ENCODE measurements around the gene UBL7. TPM values are rescaled to one million over a fixed set of nuclear protein-coding genes. Genes with fewer than 3 reads are reported as not detected.

UBL7 gene
- total RNA-seq, 1 donor from 2014 or later = 79.9 TPM

DNA sequence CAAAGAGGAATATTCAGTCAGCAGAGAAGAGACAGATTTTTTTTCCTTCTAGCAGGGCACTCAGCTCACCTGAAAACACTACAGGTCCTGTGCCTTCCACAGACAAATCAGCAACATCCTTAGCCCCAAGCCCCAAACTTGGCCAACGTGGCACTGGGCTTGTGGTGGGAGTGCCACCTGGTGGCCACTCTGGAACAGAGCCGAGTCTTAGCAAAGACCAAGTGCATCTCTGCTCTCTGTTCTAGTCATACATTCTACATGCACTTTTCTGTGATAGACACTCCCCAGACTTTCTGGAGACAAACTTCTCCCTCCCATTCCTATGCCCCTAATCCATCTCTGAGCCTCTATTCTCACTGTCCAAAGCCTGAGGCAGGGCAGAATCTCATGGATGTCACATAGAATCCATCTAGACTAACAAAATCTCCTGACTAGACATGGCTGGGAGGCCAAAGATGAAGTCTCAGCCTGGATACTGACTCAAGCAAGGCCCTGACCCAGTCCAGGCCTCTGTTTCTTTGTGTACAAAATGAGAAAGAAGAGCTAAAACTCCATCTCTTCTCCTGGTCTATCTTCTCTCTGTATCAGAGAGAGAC is 22.1 kb downstream of the UBL7 start:
- H3K4me1 Mint-ChIP-seq (ENCODE audit: unreplicated experiment) = peaks cover 41% of the 10 kb centered on the region
- H3K9me3 Mint-ChIP-seq (ENCODE audit: unreplicated experiment) = no peaks in the 10 kb centered on the region
- peaks cover 9% of the 10 kb centered on the region for H3K27me3 Mint-ChIP-seq (ENCODE audit: unreplicated experiment)
- H3K4me3 Mint-ChIP-seq (ENCODE audit: unreplicated experiment) = no peak overlapping the region
- DNase-seq (ENCODE audit: low spot score) = peak; percentile 78
- H3K36me3 Mint-ChIP-seq (ENCODE audit: low read depth, unreplicated experiment) = peaks cover 6% of the 10 kb centered on the region
- no peak overlapping the region for H3K27ac Mint-ChIP-seq (ENCODE audit: unreplicated experiment)
- TF ChIP-seq, protein P1, sequence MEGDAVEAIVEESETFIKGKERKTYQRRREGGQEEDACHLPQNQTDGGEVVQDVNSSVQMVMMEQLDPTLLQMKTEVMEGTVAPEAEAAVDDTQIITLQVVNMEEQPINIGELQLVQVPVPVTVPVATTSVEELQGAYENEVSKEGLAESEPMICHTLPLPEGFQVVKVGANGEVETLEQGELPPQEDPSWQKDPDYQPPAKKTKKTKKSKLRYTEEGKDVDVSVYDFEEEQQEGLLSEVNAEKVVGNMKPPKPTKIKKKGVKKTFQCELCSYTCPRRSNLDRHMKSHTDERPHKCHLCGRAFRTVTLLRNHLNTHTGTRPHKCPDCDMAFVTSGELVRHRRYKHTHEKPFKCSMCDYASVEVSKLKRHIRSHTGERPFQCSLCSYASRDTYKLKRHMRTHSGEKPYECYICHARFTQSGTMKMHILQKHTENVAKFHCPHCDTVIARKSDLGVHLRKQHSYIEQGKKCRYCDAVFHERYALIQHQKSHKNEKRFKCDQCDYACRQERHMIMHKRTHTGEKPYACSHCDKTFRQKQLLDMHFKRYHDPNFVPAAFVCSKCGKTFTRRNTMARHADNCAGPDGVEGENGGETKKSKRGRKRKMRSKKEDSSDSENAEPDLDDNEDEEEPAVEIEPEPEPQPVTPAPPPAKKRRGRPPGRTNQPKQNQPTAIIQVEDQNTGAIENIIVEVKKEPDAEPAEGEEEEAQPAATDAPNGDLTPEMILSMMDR (IDR thresholded peaks at IDR 0.05; ENCODE audit: unreplicated experiment) = peak; percentile 81

GRCh38 chr15:74438206-74438605 is 22.8 kb downstream of the UBL7 start:
- TF ChIP-seq, protein P1 (IDR thresholded peaks at IDR 0.05; ENCODE audit: unreplicated experiment) = no peak
- no peak overlapping the region for H3K4me3 Mint-ChIP-seq (ENCODE audit: unreplicated experiment)
- peaks cover 9% of the 10 kb centered on the region for H3K27me3 Mint-ChIP-seq (ENCODE audit: unreplicated experiment)
- DNase-seq (ENCODE audit: low spot score) = no peak
- no peak overlapping the region for H3K27ac Mint-ChIP-seq (ENCODE audit: unreplicated experiment)
- H3K36me3 Mint-ChIP-seq (ENCODE audit: low read depth, unreplicated experiment) = peaks cover 6% of the 10 kb centered on the region
- H3K4me1 Mint-ChIP-seq (ENCODE audit: unreplicated experiment) = peaks cover 35% of the 10 kb centered on the region
- H3K9me3 Mint-ChIP-seq (ENCODE audit: unreplicated experiment) = no peaks in the 10 kb centered on the region

- TF ChIP-seq, protein P1 (IDR thresholded peaks at IDR 0.05; ENCODE audit: unreplicated experiment) = no peak
- H3K4me1 Mint-ChIP-seq (ENCODE audit: unreplicated experiment) = peaks cover 41% of the 10 kb centered on the region
- H3K27ac Mint-ChIP-seq (ENCODE audit: unreplicated experiment) = no peak overlapping the region
- H3K4me3 Mint-ChIP-seq (ENCODE audit: unreplicated experiment) = peak overlapping the region; percentile 86
- H3K9me3 Mint-ChIP-seq (ENCODE audit: unreplicated experiment) = no peaks in the 10 kb centered on the region
- H3K36me3 Mint-ChIP-seq (ENCODE audit: low read depth, unreplicated experiment) = peaks cover 11% of the 10 kb centered on the region
- no peak for DNase-seq (ENCODE audit: low spot score)
- H3K27me3 Mint-ChIP-seq (ENCODE audit: unreplicated experiment) = peaks cover 6% of the 10 kb centered on the region
These were observed 26.5 kb downstream of the UBL7 start for GRCh38 chr15:74434263-74435136.

GRCh38 chr15:74433592-74434262 is 27.2 kb downstream of the UBL7 start, which contains the start of gene SEMA7A:
SEMA7A (minus strand) TSS chr15:74433958; CDS start chr15:74433918, 40 bp downstream.
- peaks cover 46% of the 10 kb centered on the region for H3K4me1 Mint-ChIP-seq (ENCODE audit: unreplicated experiment)
- peaks cover 11% of the 10 kb centered on the region for H3K36me3 Mint-ChIP-seq (ENCODE audit: low read depth, unreplicated experiment)
- H3K9me3 Mint-ChIP-seq (ENCODE audit: unreplicated experiment) = no peaks in the 10 kb centered on the region
- DNase-seq (ENCODE audit: low spot score) = peak; percentile 79
- peak within 1 kb of the TSS; percentile 90 for H3K4me3 Mint-ChIP-seq (ENCODE audit: unreplicated experiment)
- TF ChIP-seq, protein P1 (IDR thresholded peaks at IDR 0.05; ENCODE audit: unreplicated experiment) = no peak
- peaks cover 6% of the 10 kb centered on the region for H3K27me3 Mint-ChIP-seq (ENCODE audit: unreplicated experiment)
- no peak within 1 kb of the TSS for H3K27ac Mint-ChIP-seq (ENCODE audit: unreplicated experiment)

Measured in endothelial cell (in vitro differentiated cells).